GM21723 (cell line): ENCODE measurements around the gene RPS6KA2.

ENCODE experiments used
- ATAC-seq: cut with Tn5 transposase; IDR thresholded peaks from one replicate; pipeline ENCODE4 v1.9.1; 2021; ENCODE audit warnings: mild to moderate bottlenecking, moderate library complexity; ENCODE audit not compliant: unreplicated experiment

Gene RPS6KA2

GRCh38 chr6:166508726-166509125, 118.3 kb downstream of the RPS6KA2 start:
- ATAC-seq, result no peak

- ATAC-seq, result no peak
These were observed 119.1 kb downstream of the RPS6KA2 start for GRCh38 chr6:166507809-166508564.

- ATAC-seq, result no peak
These were observed 119.7 kb downstream of the RPS6KA2 start for GRCh38 chr6:166507380-166507779.

GRCh38 chr6:166505133-166505905, 121.7 kb downstream of the RPS6KA2 start:
- ATAC-seq, result no peak

- ATAC-seq, result no peak
These were observed 123.0 kb downstream of the RPS6KA2 start for GRCh38 chr6:166504100-166504499.

- ATAC-seq, result no peak
These were observed 123.8 kb downstream of the RPS6KA2 start for GRCh38 chr6:166503167-166503744.

GRCh38 chr6:166502453-166502852, 124.6 kb downstream of the RPS6KA2 start:
- ATAC-seq, result no peak

GRCh38 chr6:166501246-166501645, 125.8 kb downstream of the RPS6KA2 start:
- ATAC-seq, result no peak

- ATAC-seq, result no peak
These were observed 126.8 kb downstream of the RPS6KA2 start for GRCh38 chr6:166500246-166500645.

- peak; percentile 67 for ATAC-seq
These were observed 127.5 kb downstream of the RPS6KA2 start for GRCh38 chr6:166499350-166500163.

GRCh38 chr6:166498661-166499349, 128.2 kb downstream of the RPS6KA2 start:
- no peak for ATAC-seq

- ATAC-seq, result no peak
These were observed 128.8 kb downstream of the RPS6KA2 start for GRCh38 chr6:166498228-166498627.

GRCh38 chr6:166497087-166497899, 129.8 kb downstream of the RPS6KA2 start:
- no peak for ATAC-seq

GRCh38 chr6:166496460-166496859, 130.6 kb downstream of the RPS6KA2 start:
- ATAC-seq, result no peak

- ATAC-seq, result no peak
These were observed 131.3 kb downstream of the RPS6KA2 start for GRCh38 chr6:166495487-166496314.

GRCh38 chr6:166494757-166495486, 132.1 kb downstream of the RPS6KA2 start:
- ATAC-seq, result no peak

- ATAC-seq, result no peak
These were observed 133.0 kb downstream of the RPS6KA2 start for GRCh38 chr6:166494101-166494441.

GRCh38 chr6:166493427-166494100, 133.5 kb downstream of the RPS6KA2 start:
- ATAC-seq, result no peak
